Neuronal stem cell (in vitro differentiated cells): ENCODE data around the gene IDH2.
A peak's percentile ranks its signal among the peaks of the same experiment; 100 is the strongest.

ENCODE experiments used
- DNase-seq: peaks from one replicate; pipeline ENCODE4 v3.0.0-alpha.2; 2013; ENCODE audit warnings: low spot score
- H2AFZ ChIP-seq: one replicate; pipeline ENCODE4 v1.6.1; 2013; ENCODE audit warnings: mild to moderate bottlenecking, low read length, inconsistent platforms
- H2AK5ac ChIP-seq: 2 replicates; pipeline ENCODE4 v1.6.1; 2013; ENCODE audit warnings: low read depth, mild to moderate bottlenecking, inconsistent platforms, low read length, moderate library complexity, mixed read lengths
- H2BK120ac ChIP-seq: 2 replicates; pipeline ENCODE4 v1.6.1; 2013; ENCODE audit warnings: low read depth, mild to moderate bottlenecking, inconsistent platforms, low read length, moderate library complexity, mixed read lengths
- H2BK12ac ChIP-seq: one replicate; pipeline ENCODE4 v1.6.1; 2013; ENCODE audit warnings: low read length, inconsistent platforms
- H2BK15ac ChIP-seq: 2 replicates; pipeline ENCODE4 v1.6.1; 2013; ENCODE audit warnings: mild to moderate bottlenecking, low read length, inconsistent platforms, mixed read lengths
- H2BK5ac ChIP-seq: one replicate; pipeline ENCODE4 v1.6.1; 2013; ENCODE audit warnings: inconsistent platforms, mild to moderate bottlenecking, low read length, moderate library complexity
- H3K14ac ChIP-seq: one replicate; pipeline ENCODE4 v1.6.1; 2013; ENCODE audit warnings: low read length, inconsistent platforms
- H3K18ac ChIP-seq: 2 replicates; pipeline ENCODE4 v1.6.1; 2013; ENCODE audit warnings: low read length, inconsistent platforms
- H3K23ac ChIP-seq: 2 replicates; pipeline ENCODE4 v1.6.1; 2013; ENCODE audit warnings: low read depth, mild to moderate bottlenecking, mixed read lengths, low read length, inconsistent platforms; ENCODE audit not compliant: poor library complexity
- H3K27ac ChIP-seq: replicated peaks from 3 replicates; pipeline ENCODE4 v1.5.1; 2013; ENCODE audit warnings: low read length, inconsistent platforms
- H3K27me3 ChIP-seq, 3 experiments: 2 replicates each; pipeline ENCODE4 v1.6.1; 2013; ENCODE audit warnings: low read length in 3 of 3, mild to moderate bottlenecking in 2 of 3, inconsistent platforms in 1 of 3, low read depth in 1 of 3, mixed read lengths in 1 of 3, moderate library complexity in 1 of 3; ENCODE audit not compliant: control insufficient read depth in 3 of 3, insufficient read depth in 3 of 3
- H3K36me3 ChIP-seq, 2 donors: replicated peaks in 1 of 2; 2 replicates each; pipeline ENCODE4 v1.6.1; 2013; ENCODE audit warnings: low read length in 2 of 2; ENCODE audit not compliant: control insufficient read depth in 2 of 2, insufficient read depth in 2 of 2
- H3K4ac ChIP-seq: 2 replicates; pipeline ENCODE4 v1.6.1; 2013; ENCODE audit warnings: inconsistent platforms, mild to moderate bottlenecking, low read length, moderate library complexity
- H3K4me1 ChIP-seq, 2 donors: 1 replicate in 1 of 2; 2 replicates in 1 of 2; pipeline ENCODE4 v1.6.1; 2013; ENCODE audit warnings: low read length in 2 of 2, low read depth in 1 of 2; ENCODE audit not compliant: control insufficient read depth in 2 of 2, insufficient read depth in 1 of 2
- H3K4me2 ChIP-seq: one replicate; pipeline ENCODE4 v1.6.1; 2013; ENCODE audit warnings: mild to moderate bottlenecking, low read length, inconsistent platforms; ENCODE audit not compliant: insufficient read depth, poor library complexity, severe bottlenecking
- H3K4me3 ChIP-seq, 2 donors: 2 replicates each; pipeline ENCODE4 v1.5.1; 2013; ENCODE audit warnings: low read length in 2 of 2, mild to moderate bottlenecking in 2 of 2, inconsistent platforms in 1 of 2, moderate library complexity in 1 of 2
- H3K79me1 ChIP-seq: one replicate; pipeline ENCODE4 v1.6.1; 2013; ENCODE audit warnings: low read depth, mild to moderate bottlenecking, inconsistent platforms, low read length, moderate library complexity
- H3K9ac ChIP-seq: one replicate; pipeline ENCODE4 v1.6.1; 2013; ENCODE audit warnings: mild to moderate bottlenecking, low read depth, low read length, inconsistent platforms; ENCODE audit not compliant: poor library complexity
- H3K9me3 ChIP-seq, 2 donors: replicated peaks in 1 of 2; 2 replicates each; pipeline versions ENCODE3 to v1.6.1; 2013; ENCODE audit warnings: low read length in 2 of 2, mild to moderate bottlenecking in 2 of 2, inconsistent platforms in 1 of 2, low read depth in 1 of 2, mixed read lengths in 1 of 2, moderate library complexity in 1 of 2; ENCODE audit not compliant: control insufficient read depth in 2 of 2, insufficient read depth in 1 of 2
- H4K8ac ChIP-seq: one replicate; pipeline ENCODE4 v1.6.1; 2013; ENCODE audit warnings: low read depth, mild to moderate bottlenecking, inconsistent platforms, low read length, moderate library complexity
- H4K91ac ChIP-seq: one replicate; pipeline ENCODE4 v1.6.1; 2013; ENCODE audit warnings: low read length, low read depth, mild to moderate bottlenecking, inconsistent platforms; ENCODE audit not compliant: poor library complexity
- WGBS, 2 donors: extraction: QIAGEN DNeasy Blood & Tissue Kit; methylation state at CpG; one replicate each; pipeline ENCODE4 v1.1.7; 2013; ENCODE audit warnings: missing lambda C conversion rate in 2 of 2, mixed read lengths in 1 of 2; ENCODE audit not compliant: insufficient read length in 2 of 2, insufficient replicate concordance in 1 of 2; ENCODE audit errors: extremely low coverage in 2 of 2; 5-methylcytosine and 5-hydroxymethylcytosine counted together

The IDH2 gene

DNA sequence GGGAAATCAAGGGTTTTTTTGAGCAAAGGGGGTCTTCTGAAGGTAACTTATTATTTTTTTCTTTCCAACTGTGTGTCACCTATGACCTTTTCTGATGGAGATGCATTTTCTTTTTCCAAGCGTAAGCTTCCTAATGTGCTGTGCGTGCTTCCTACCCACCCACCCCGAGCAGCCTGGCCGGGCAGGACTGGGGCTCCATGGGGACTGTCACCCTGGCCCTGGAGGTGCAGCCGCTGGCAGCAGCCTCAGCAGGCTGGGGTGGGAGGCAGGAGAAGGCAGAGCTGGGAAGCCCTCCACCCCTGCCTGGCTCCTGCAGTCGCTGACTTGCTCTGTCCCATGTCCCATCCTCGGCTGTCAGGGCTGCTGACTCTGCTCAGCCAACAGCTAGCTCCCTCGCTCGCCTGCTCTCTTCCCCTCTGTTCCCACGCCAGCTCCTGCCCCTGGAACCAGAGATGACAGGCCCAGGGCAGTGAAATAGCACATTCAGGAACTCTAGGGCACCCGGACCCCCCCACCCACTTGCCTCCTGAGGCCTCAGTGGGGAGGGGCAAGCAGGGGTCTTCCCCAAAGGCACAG, 21.4 kb downstream of the IDH2 start:
- peaks cover 55 to 92% of the 10 kb centered on the region in 2 donors for H3K36me3 ChIP-seq
- H3K14ac ChIP-seq, result peak overlapping the region; percentile 38
- no peaks in the 10 kb centered on the region for H3K79me1 ChIP-seq
- no peak overlapping the region for H2AK5ac ChIP-seq
- H3K27me3 ChIP-seq, result no peaks in the 10 kb centered on the region
- peak overlapping the region; percentile 41 for H2BK12ac ChIP-seq
- H4K8ac ChIP-seq, result peak overlapping the region; percentile 82
- no peak overlapping the region for H2BK120ac ChIP-seq
- H3K27ac ChIP-seq, result peak overlapping the region; percentile 29
- peaks cover 0 to 7% of the 10 kb centered on the region in 2 donors for H3K4me1 ChIP-seq
- H3K4me3 ChIP-seq, result no peak overlapping the region
- H3K4me2 ChIP-seq, result no peak overlapping the region
- peak overlapping the region; percentile 39 for H2BK5ac ChIP-seq
- no peaks in the 10 kb centered on the region for H3K9me3 ChIP-seq
- peak overlapping the region; percentile 48 for H3K18ac ChIP-seq
- DNase-seq, result no peak
- WGBS, 2 donors, result no CpG with 5 or more reads among the region's 11 CpGs
- peak overlapping the region; percentile 86 for H3K9ac ChIP-seq
- no peak overlapping the region for H2BK15ac ChIP-seq
- H3K23ac ChIP-seq, result no peak overlapping the region
- no peak overlapping the region for H2AFZ ChIP-seq
- H4K91ac ChIP-seq, result no peak overlapping the region
- H3K4ac ChIP-seq, result no peak overlapping the region

DNA sequence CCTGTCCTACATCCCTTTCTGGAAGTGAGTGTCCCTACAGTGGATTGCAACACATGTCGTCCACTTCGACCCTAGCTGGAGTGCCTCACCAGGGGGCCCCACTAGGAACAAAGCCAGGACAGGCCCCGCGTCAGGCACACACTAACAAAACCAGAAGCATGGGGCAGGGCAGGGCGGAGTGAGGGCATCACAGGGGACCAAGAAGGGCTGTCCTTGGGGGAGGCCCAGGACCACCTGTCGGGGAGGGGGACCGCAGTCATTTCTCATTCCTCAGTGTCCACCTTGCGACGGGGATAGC, 21.9 kb downstream of the IDH2 start:
- H2BK120ac ChIP-seq, result no peak overlapping the region
- no peaks in the 10 kb centered on the region for H3K27me3 ChIP-seq
- no peak overlapping the region for H3K4me3 ChIP-seq
- H3K4me1 ChIP-seq, result peaks cover 0 to 7% of the 10 kb centered on the region in 2 donors
- H4K91ac ChIP-seq, result no peak overlapping the region
- H2BK12ac ChIP-seq, result no peak overlapping the region
- no peak overlapping the region for H2BK15ac ChIP-seq
- peak overlapping the region; percentile 64 for H3K18ac ChIP-seq
- no peak overlapping the region for H2AK5ac ChIP-seq
- no peak overlapping the region for H3K4me2 ChIP-seq
- H3K36me3 ChIP-seq, result peaks cover 55 to 92% of the 10 kb centered on the region in 2 donors
- H3K23ac ChIP-seq, result no peak overlapping the region
- H3K27ac ChIP-seq, result no peak overlapping the region
- no peak overlapping the region for H2AFZ ChIP-seq
- no peak for DNase-seq
- WGBS, 2 donors, result no CpG with 5 or more reads among the region's 9 CpGs
- no peaks in the 10 kb centered on the region for H3K79me1 ChIP-seq
- no peak overlapping the region for H3K9ac ChIP-seq
- peak overlapping the region; percentile 43 for H4K8ac ChIP-seq
- no peaks in the 10 kb centered on the region for H3K9me3 ChIP-seq
- H3K4ac ChIP-seq, result no peak overlapping the region
- H3K14ac ChIP-seq, result no peak overlapping the region
- no peak overlapping the region for H2BK5ac ChIP-seq

DNA sequence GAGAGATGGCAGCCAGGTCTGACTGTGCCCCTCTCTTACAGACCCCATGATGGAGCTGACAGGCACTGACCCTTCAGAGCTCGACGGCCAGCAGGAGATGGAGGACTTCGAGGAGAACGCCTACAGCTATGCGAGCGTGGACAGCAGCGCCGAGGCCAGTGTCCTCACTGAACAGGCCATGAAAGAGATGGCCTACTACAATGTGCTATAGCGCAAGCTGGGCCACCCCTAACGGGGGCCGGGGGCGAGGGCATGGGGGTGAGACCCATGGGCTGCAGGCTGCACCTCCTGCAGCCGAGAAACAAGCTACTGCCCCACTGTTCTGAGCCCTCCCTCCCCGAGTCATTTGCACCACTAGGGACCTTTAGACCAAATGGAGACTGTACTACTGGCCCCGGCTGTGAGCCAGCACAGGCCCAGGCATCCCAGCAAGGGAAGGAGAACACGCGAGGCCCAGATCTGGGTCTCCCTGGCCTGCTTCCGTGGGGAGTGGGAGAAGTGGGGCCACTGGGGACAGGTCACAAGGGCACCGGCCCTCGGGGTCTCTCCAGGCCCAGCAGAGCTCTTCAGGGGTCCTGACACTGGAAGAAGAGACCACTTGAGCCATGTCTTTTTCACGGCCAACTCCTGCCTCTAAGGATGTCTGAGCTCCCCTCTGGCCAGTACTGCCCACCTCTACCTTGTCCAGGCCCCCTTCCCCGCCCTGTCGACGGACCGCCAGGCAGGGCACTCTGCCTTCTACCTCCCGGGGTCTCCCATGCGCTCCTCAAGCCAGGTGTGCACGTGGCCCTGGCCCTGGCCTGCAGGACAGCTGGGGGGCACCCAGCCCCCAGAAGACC, 22.4 kb downstream of the IDH2 start:
- no peak overlapping the region for H2AK5ac ChIP-seq
- peak overlapping the region; percentile 17 for H2BK12ac ChIP-seq
- no peak overlapping the region for H3K4ac ChIP-seq
- H4K8ac ChIP-seq, result peak overlapping the region; percentile 43
- H3K27ac ChIP-seq, result no peak overlapping the region
- H3K9ac ChIP-seq, result peak overlapping the region; percentile 44
- no peak overlapping the region for H3K4me2 ChIP-seq
- no peak overlapping the region for H3K14ac ChIP-seq
- no peak overlapping the region for H2AFZ ChIP-seq
- H3K23ac ChIP-seq, result no peak overlapping the region
- H2BK120ac ChIP-seq, result no peak overlapping the region
- WGBS, 2 donors, result no CpG with 5 or more reads among the region's 28 CpGs
- no peaks in the 10 kb centered on the region for H3K79me1 ChIP-seq
- no peaks in the 10 kb centered on the region for H3K27me3 ChIP-seq
- H3K18ac ChIP-seq, result peak overlapping the region; percentile 64
- H3K9me3 ChIP-seq, result no peaks in the 10 kb centered on the region
- peak overlapping the region; percentile 61 for H2BK5ac ChIP-seq
- DNase-seq, result no peak
- H3K4me3 ChIP-seq, result no peak overlapping the region
- peaks cover 52 to 92% of the 10 kb centered on the region in 2 donors for H3K36me3 ChIP-seq
- peaks cover 0 to 7% of the 10 kb centered on the region in 2 donors for H3K4me1 ChIP-seq
- no peak overlapping the region for H4K91ac ChIP-seq
- peak overlapping the region; percentile 14 for H2BK15ac ChIP-seq

DNA sequence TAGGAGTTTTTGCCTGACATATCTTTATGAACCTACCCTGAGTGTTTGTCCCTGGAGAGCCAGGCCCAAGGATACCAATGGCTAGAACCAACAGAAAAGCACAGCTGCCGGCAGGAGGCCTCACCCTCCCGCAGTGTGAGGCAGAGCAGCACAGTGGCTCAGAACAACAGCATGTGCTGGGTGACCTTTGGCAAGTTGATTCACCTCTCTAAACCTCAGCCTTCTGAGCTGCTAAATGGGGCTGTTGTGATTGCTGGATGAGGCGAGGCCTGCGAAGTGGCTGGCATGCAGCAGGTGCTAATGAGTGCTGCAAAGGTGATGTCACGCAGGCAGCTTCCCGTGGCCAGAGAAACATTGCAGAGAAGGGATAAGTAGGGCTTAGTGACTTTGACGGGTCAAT, 23.3 kb downstream of the IDH2 start:
- Histone ChIP-seq H2BK120ac (no peak overlapping the region), H4K91ac (no peak overlapping the region), H2BK15ac (no peak overlapping the region), H3K9ac (no peak overlapping the region), H2BK5ac (no peak overlapping the region), H3K4me3 (no peak overlapping the region), H3K36me3 (peaks cover 50 to 92% of the 10 kb centered on the region in 2 donors), H2AFZ (no peak overlapping the region), H3K9me3 (no peaks in the 10 kb centered on the region), H3K79me1 (no peaks in the 10 kb centered on the region), H3K4me1 (peaks cover 0 to 7% of the 10 kb centered on the region in 2 donors), H3K4me2 (no peak overlapping the region), H3K4ac (no peak overlapping the region), H3K23ac (no peak overlapping the region), H3K27me3 (no peaks in the 10 kb centered on the region), H2BK12ac (no peak overlapping the region), H3K27ac (no peak overlapping the region), H3K18ac (no peak overlapping the region), H2AK5ac (no peak overlapping the region), H3K14ac (no peak overlapping the region), H4K8ac (no peak overlapping the region)
- DNase-seq, result no peak
- WGBS, 2 donors, result no CpG with 5 or more reads among the region's 7 CpGs
